PFSK-1 (cell line): Measurements from ENCODE around the gene TCP1.

Experiments
- POLR2AphosphoS5 ChIP-seq: IDR thresholded peaks from 2 replicates; pipeline ENCODE4 v1.6.1; 2012; ENCODE audit warnings: low read depth, mild to moderate bottlenecking, control low read depth, low read length, moderate library complexity
- REST ChIP-seq, 2 experiments: IDR thresholded peaks; 2 replicates each; pipeline versions ENCODE4 v1.6.1 to v1.8.0; 2011 to 2012; ENCODE audit warnings: low read depth in 2 of 2, low read length in 2 of 2, control low read depth in 1 of 2, inconsistent platforms in 1 of 2, mild to moderate bottlenecking in 1 of 2, moderate library complexity in 1 of 2; ENCODE audit not compliant: insufficient read depth in 1 of 2
- SIN3A ChIP-seq: IDR thresholded peaks from 2 replicates; pipeline ENCODE4 v1.6.1; 2012; ENCODE audit warnings: mild to moderate bottlenecking, low read length, moderate library complexity, borderline replicate concordance; ENCODE audit not compliant: insufficient read depth

GRCh38 chr6:159777240-159777904 is 12.0 kb downstream of the TCP1 start:
- no peak; the same call in 1 of the 2 replicates for TF ChIP-seq POLR2AphosphoS5
- TF ChIP-seq SIN3A, result no peak
- TF ChIP-seq REST (IDR thresholded peaks at IDR 0.05; ENCODE audit: insufficient read depth in 1 of 2, low read depth in 2 of 2, low read length in 2 of 2), result no peak
